GM23338 (cell line): ENCODE results near the gene ZNF512. TPM values are rescaled to one million over a fixed set of nuclear protein-coding genes. Genes with fewer than 3 reads are reported as not detected.

Source experiments
- ATAC-seq: fragments of 200-7000 bp; cut with Tn5 transposase; 3 replicates; pipeline ENCODE4 v1.9.1; 2020
- DNase-seq: peaks from one replicate; pipeline ENCODE4 v3.0.0-alpha.2; 2015; ENCODE audit warnings: low spot score
- H2AFZ ChIP-seq: fragments of 200-600 bp; sonication (generic); 2 replicates; pipeline ENCODE4 v1.8.0; 2016; ENCODE audit warnings: antibody characterized with exemption, mild to moderate bottlenecking, moderate library complexity
- H3F3A ChIP-seq: fragments of 200-600 bp; sonication (generic); replicated peaks from 2 replicates; pipeline ENCODE4 v1.8.0; 2017; ENCODE audit warnings: antibody characterized with exemption, mixed run types, low read depth
- H3K27ac ChIP-seq: fragments of 200-600 bp; sonication (generic); 2 replicates; pipeline ENCODE4 v1.6.1; 2016; ENCODE audit warnings: low read depth
- H3K27me3 ChIP-seq: fragments of 200-600 bp; sonication (generic); 2 replicates; pipeline ENCODE4 v1.8.0; 2016; ENCODE audit warnings: mild to moderate bottlenecking, mixed run types, moderate library complexity; ENCODE audit not compliant: insufficient read depth
- H3K36me3 ChIP-seq: fragments of 200-600 bp; sonication (generic); 2 replicates; pipeline ENCODE4 v1.8.0; 2016; ENCODE audit warnings: mild to moderate bottlenecking; ENCODE audit not compliant: insufficient read depth
- H3K4me1 ChIP-seq: fragments of 200-600 bp; sonication (generic); 2 replicates; pipeline ENCODE4 v1.8.0; 2016; ENCODE audit warnings: mild to moderate bottlenecking, moderate library complexity; ENCODE audit not compliant: insufficient read depth
- H3K4me2 ChIP-seq: fragments of 200-600 bp; sonication (generic); 2 replicates; pipeline ENCODE4 v1.7.1; 2017; ENCODE audit warnings: mixed run types
- H3K4me3 ChIP-seq: fragments of 200-600 bp; sonication (generic); 2 replicates; pipeline ENCODE4 v1.6.1; 2016; ENCODE audit warnings: mixed run types
- H3K79me2 ChIP-seq: fragments of 200-600 bp; sonication (generic); replicated peaks from 2 replicates; pipeline ENCODE4 v1.8.0; 2017; ENCODE audit warnings: mild to moderate bottlenecking; ENCODE audit not compliant: insufficient read depth
- H3K9me2 ChIP-seq: fragments of 200-600 bp; sonication (generic); 2 replicates; pipeline ENCODE4 v1.8.0; 2017; ENCODE audit not compliant: insufficient read depth
- H4K20me1 ChIP-seq: fragments of 200-600 bp; sonication (generic); replicated peaks from 2 replicates; pipeline ENCODE4 v1.8.0; 2017; ENCODE audit warnings: mild to moderate bottlenecking; ENCODE audit not compliant: insufficient read depth
- H3K27ac Mint-ChIP-seq: 2 replicates; pipeline ENCODE4 v1.8.0; 2020; ENCODE audit warnings: inconsistent platforms, mild to moderate bottlenecking, moderate library complexity, mixed read lengths
- H3K27me3 Mint-ChIP-seq: 3 replicates; pipeline ENCODE4 v1.8.0; 2022; ENCODE audit warnings: low read depth, mild to moderate bottlenecking, moderate library complexity, mixed read lengths, inconsistent platforms; ENCODE audit not compliant: insufficient read depth, poor library complexity
- H3K36me3 Mint-ChIP-seq: 3 replicates; pipeline ENCODE4 v1.8.0; 2021; ENCODE audit warnings: low read depth, mild to moderate bottlenecking, inconsistent platforms, moderate library complexity, mixed read lengths
- H3K4me1 Mint-ChIP-seq: 3 replicates; pipeline ENCODE4 v1.8.0; 2020; ENCODE audit warnings: mild to moderate bottlenecking, inconsistent platforms, mixed read lengths
- H3K4me3 Mint-ChIP-seq: 3 replicates; pipeline ENCODE4 v1.8.0; 2021; ENCODE audit warnings: moderate library complexity, mild to moderate bottlenecking, inconsistent platforms, mixed read lengths
- H3K9me3 Mint-ChIP-seq: 3 replicates; pipeline ENCODE4 v1.8.0; 2020; ENCODE audit warnings: moderate library complexity, mild to moderate bottlenecking, inconsistent platforms, mixed read lengths
- CREB1 ChIP-seq: fragments of 250-450 bp; sonication (Bioruptor Pico); IDR thresholded peaks from 2 replicates; pipeline ENCODE4 v1.5.0; 2020; ENCODE audit warnings: low read depth, mild to moderate bottlenecking, moderate library complexity
- EZH2 ChIP-seq: fragments of 200-600 bp; sonication (generic); IDR thresholded peaks from one replicate; pipeline ENCODE4 v1.8.0; 2017; ENCODE audit warnings: antibody characterized with exemption, mild to moderate bottlenecking, low read depth; ENCODE audit not compliant: unreplicated experiment
- EZH2phosphoT487 ChIP-seq: fragments of 200-600 bp; sonication (generic); IDR thresholded peaks from one replicate; pipeline ENCODE4 v1.8.1; 2018; ENCODE audit warnings: antibody characterized with exemption; ENCODE audit not compliant: unreplicated experiment
- JUNB ChIP-seq: IDR thresholded peaks from one replicate; pipeline ENCODE4 v1.6.1; 2016; ENCODE audit warnings: antibody characterized with exemption; ENCODE audit not compliant: unreplicated experiment
- NANOG ChIP-seq: IDR thresholded peaks from 2 replicates; pipeline ENCODE4 v1.6.1; 2016; ENCODE audit warnings: antibody characterized with exemption, borderline replicate concordance
- POLR2AphosphoS5 ChIP-seq: IDR thresholded peaks from 2 replicates; pipeline ENCODE4 v1.6.1; 2016; ENCODE audit warnings: antibody characterized with exemption, low read depth
- STAT1 ChIP-seq: IDR thresholded peaks from one replicate; pipeline ENCODE4 v1.6.1; 2016; ENCODE audit warnings: antibody characterized with exemption; ENCODE audit not compliant: unreplicated experiment
- ZNF114 ChIP-seq: fragments of 250-450 bp; sonication (Bioruptor Pico); IDR thresholded peaks from 2 replicates; pipeline ENCODE4 v1.5.0; 2020; ENCODE audit warnings: mild to moderate bottlenecking, moderate library complexity
- ZNF331 ChIP-seq: fragments of 250-450 bp; sonication (Bioruptor Pico); IDR thresholded peaks from 2 replicates; pipeline ENCODE4 v1.5.0; 2020; ENCODE audit warnings: low read depth, mild to moderate bottlenecking, moderate library complexity
- polyA plus RNA-seq: library from polyadenylated mRNA; unstranded; fragments of >200 nt; fragmentation: Nextera tagmentation; extraction: Ambion mirVana; gene quantifications from 2 replicates; pipeline ENCODE4 v1.2.1, GENCODE V29; 2016
- total RNA-seq: library from RNA; depleted of rRNA; stranded (reverse); fragments of >200 nt; shearing (Covaris generic); gene quantifications from 2 replicates; pipeline ENCODE4 v1.2.3, GENCODE V29; 2014
- TF ChIP-seq, protein P1 (sequence below): IDR thresholded peaks from 2 replicates; pipeline ENCODE4 v1.6.1; 2016; ENCODE audit warnings: antibody characterized with exemption
- TF ChIP-seq, protein P2 (sequence below): IDR thresholded peaks from one replicate; pipeline ENCODE4 v1.6.1; 2018; ENCODE audit warnings: antibody characterized with exemption; ENCODE audit not compliant: unreplicated experiment
- TF ChIP-seq, protein P3 (sequence below): fragments of 250-450 bp; sonication (Bioruptor Pico); IDR thresholded peaks from 2 replicates; pipeline ENCODE4 v1.5.0; 2020; ENCODE audit warnings: mild to moderate bottlenecking, moderate library complexity
- TF ChIP-seq, protein P4 (sequence below), 2 experiments: fragments of 200-600 bp in 1 of 2; sonication (generic) in 1 of 2; conservative IDR thresholded peaks; 2 replicates each; pipeline versions ENCODE4 v1.5.1 to v1.6.1; 2016 to 2017; ENCODE audit warnings: antibody characterized with exemption in 2 of 2, low read depth in 2 of 2, mild to moderate bottlenecking in 2 of 2, moderate library complexity in 1 of 2

ZNF512 gene
- total and polyA plus RNA-seq, 2 experiments from 2014 or later: 26.0 to 38.4 TPM

DNA sequence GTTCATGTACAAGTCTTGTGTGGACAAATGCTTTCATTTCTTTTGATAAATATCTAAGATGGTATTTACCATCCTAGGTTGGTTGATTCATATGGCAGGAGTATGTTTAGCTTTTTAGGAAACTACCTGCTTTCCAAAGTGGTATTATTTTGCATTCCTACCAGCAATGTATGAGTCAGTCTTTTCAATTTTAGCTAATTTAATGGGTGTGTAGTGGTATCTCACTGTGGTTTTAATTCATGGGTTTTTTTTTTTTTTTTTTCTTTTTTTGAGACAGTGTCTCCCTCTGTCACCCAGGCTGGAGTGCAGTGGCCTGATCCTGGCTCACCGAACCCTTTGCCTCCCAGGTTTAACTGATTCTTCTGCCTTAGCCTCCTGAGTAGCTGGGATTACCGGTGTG, 4.2 kb downstream of the ZNF512 start (continued):
- TF ChIP-seq CREB1 (no peak), ZNF331 (CRISPR knock-in tag) (no peak), ZNF114 (no peak), POLR2AphosphoS5 (no peak)

DNA sequence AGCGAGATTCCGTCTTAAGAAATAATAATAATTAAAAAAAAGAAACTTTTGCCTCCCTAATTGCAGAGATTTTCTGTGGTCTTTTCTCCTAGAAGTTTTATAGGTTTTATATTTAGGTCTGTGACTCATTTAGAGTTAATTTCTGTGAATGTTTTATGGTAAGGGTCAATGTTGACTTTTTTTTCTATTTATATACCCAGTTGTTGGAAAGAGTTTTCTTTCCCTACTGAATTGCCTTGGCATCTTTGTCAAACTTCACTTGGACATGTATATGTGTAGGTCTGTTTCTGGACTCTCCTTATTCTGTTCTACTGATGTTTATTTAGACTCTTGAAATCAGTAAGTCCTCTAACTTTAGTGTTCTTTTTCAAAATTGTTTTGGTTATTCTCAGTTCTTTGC, 5.5 kb downstream of the ZNF512 start:
- no peaks in the 10 kb centered on the region for H3F3A ChIP-seq
- H3K79me2 ChIP-seq: peaks cover 100% of the 10 kb centered on the region
- H4K20me1 ChIP-seq: peaks cover 35% of the 10 kb centered on the region
- Mint-ChIP-seq H3K27ac (no peak overlapping the region), H3K9me3 (peaks cover 22% of the 10 kb centered on the region), H3K4me3 (no peak overlapping the region), H3K36me3 (peaks cover 25% of the 10 kb centered on the region), H3K4me1 (peaks cover 12% of the 10 kb centered on the region), H3K27me3 (peaks cover 2% of the 10 kb centered on the region)
- peaks cover 7% of the 10 kb centered on the region; the same call in 1 of the 2 replicates for H3K4me1 ChIP-seq
- H2AFZ ChIP-seq: no peak overlapping the region
- DNase-seq (no peak), ATAC-seq (no peak)
- no peaks in the 10 kb centered on the region for H3K27me3 ChIP-seq
- H3K36me3 ChIP-seq: peaks cover 1% of the 10 kb centered on the region
- H3K27ac ChIP-seq: no peak overlapping the region
- no peak overlapping the region for H3K4me2 ChIP-seq
- no peaks in the 10 kb centered on the region for H3K9me2 ChIP-seq
- TF ChIP-seq, protein P1, sequence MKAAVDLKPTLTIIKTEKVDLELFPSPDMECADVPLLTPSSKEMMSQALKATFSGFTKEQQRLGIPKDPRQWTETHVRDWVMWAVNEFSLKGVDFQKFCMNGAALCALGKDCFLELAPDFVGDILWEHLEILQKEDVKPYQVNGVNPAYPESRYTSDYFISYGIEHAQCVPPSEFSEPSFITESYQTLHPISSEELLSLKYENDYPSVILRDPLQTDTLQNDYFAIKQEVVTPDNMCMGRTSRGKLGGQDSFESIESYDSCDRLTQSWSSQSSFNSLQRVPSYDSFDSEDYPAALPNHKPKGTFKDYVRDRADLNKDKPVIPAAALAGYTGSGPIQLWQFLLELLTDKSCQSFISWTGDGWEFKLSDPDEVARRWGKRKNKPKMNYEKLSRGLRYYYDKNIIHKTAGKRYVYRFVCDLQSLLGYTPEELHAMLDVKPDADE: no peak
- TF ChIP-seq STAT1 (no peak), CREB1 (no peak), EZH2 (no peak), ZNF331 (CRISPR knock-in tag) (no peak), EZH2phosphoT487 (no peak), ZNF114 (no peak), JUNB (no peak), POLR2AphosphoS5 (no peak), NANOG (no peak)
- TF ChIP-seq, protein P2, sequence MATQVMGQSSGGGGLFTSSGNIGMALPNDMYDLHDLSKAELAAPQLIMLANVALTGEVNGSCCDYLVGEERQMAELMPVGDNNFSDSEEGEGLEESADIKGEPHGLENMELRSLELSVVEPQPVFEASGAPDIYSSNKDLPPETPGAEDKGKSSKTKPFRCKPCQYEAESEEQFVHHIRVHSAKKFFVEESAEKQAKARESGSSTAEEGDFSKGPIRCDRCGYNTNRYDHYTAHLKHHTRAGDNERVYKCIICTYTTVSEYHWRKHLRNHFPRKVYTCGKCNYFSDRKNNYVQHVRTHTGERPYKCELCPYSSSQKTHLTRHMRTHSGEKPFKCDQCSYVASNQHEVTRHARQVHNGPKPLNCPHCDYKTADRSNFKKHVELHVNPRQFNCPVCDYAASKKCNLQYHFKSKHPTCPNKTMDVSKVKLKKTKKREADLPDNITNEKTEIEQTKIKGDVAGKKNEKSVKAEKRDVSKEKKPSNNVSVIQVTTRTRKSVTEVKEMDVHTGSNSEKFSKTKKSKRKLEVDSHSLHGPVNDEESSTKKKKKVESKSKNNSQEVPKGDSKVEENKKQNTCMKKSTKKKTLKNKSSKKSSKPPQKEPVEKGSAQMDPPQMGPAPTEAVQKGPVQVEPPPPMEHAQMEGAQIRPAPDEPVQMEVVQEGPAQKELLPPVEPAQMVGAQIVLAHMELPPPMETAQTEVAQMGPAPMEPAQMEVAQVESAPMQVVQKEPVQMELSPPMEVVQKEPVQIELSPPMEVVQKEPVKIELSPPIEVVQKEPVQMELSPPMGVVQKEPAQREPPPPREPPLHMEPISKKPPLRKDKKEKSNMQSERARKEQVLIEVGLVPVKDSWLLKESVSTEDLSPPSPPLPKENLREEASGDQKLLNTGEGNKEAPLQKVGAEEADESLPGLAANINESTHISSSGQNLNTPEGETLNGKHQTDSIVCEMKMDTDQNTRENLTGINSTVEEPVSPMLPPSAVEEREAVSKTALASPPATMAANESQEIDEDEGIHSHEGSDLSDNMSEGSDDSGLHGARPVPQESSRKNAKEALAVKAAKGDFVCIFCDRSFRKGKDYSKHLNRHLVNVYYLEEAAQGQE: no peak
- TF ChIP-seq, protein P3, sequence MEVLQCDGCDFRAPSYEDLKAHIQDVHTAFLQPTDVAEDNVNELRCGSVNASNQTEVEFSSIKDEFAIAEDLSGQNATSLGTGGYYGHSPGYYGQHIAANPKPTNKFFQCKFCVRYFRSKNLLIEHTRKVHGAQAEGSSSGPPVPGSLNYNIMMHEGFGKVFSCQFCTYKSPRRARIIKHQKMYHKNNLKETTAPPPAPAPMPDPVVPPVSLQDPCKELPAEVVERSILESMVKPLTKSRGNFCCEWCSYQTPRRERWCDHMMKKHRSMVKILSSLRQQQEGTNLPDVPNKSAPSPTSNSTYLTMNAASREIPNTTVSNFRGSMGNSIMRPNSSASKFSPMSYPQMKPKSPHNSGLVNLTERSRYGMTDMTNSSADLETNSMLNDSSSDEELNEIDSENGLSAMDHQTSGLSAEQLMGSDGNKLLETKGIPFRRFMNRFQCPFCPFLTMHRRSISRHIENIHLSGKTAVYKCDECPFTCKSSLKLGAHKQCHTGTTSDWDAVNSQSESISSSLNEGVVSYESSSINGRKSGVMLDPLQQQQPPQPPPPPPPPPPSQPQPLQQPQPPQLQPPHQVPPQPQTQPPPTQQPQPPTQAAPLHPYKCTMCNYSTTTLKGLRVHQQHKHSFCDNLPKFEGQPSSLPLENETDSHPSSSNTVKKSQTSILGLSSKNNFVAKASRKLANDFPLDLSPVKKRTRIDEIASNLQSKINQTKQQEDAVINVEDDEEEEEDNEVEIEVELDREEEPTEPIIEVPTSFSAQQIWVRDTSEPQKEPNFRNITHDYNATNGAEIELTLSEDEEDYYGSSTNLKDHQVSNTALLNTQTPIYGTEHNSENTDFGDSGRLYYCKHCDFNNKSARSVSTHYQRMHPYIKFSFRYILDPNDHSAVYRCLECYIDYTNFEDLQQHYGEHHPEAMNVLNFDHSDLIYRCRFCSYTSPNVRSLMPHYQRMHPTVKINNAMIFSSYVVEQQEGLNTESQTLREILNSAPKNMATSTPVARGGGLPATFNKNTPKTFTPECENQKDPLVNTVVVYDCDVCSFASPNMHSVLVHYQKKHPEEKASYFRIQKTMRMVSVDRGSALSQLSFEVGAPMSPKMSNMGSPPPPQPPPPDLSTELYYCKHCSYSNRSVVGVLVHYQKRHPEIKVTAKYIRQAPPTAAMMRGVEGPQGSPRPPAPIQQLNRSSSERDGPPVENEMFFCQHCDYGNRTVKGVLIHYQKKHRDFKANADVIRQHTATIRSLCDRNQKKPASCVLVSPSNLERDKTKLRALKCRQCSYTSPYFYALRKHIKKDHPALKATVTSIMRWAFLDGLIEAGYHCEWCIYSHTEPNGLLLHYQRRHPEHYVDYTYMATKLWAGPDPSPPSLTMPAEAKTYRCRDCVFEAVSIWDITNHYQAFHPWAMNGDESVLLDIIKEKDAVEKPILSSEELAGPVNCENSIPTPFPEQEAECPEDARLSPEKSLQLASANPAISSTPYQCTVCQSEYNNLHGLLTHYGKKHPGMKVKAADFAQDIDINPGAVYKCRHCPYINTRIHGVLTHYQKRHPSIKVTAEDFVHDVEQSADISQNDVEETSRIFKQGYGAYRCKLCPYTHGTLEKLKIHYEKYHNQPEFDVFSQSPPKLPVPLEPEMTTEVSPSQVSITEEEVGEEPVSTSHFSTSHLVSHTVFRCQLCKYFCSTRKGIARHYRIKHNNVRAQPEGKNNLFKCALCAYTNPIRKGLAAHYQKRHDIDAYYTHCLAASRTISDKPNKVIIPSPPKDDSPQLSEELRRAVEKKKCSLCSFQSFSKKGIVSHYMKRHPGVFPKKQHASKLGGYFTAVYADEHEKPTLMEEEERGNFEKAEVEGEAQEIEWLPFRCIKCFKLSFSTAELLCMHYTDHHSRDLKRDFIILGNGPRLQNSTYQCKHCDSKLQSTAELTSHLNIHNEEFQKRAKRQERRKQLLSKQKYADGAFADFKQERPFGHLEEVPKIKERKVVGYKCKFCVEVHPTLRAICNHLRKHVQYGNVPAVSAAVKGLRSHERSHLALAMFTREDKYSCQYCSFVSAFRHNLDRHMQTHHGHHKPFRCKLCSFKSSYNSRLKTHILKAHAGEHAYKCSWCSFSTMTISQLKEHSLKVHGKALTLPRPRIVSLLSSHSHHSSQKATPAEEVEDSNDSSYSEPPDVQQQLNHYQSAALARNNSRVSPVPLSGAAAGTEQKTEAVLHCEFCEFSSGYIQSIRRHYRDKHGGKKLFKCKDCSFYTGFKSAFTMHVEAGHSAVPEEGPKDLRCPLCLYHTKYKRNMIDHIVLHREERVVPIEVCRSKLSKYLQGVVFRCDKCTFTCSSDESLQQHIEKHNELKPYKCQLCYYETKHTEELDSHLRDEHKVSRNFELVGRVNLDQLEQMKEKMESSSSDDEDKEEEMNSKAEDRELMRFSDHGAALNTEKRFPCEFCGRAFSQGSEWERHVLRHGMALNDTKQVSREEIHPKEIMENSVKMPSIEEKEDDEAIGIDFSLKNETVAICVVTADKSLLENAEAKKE (CRISPR knock-in tag): no peak
- TF ChIP-seq, protein P4, sequence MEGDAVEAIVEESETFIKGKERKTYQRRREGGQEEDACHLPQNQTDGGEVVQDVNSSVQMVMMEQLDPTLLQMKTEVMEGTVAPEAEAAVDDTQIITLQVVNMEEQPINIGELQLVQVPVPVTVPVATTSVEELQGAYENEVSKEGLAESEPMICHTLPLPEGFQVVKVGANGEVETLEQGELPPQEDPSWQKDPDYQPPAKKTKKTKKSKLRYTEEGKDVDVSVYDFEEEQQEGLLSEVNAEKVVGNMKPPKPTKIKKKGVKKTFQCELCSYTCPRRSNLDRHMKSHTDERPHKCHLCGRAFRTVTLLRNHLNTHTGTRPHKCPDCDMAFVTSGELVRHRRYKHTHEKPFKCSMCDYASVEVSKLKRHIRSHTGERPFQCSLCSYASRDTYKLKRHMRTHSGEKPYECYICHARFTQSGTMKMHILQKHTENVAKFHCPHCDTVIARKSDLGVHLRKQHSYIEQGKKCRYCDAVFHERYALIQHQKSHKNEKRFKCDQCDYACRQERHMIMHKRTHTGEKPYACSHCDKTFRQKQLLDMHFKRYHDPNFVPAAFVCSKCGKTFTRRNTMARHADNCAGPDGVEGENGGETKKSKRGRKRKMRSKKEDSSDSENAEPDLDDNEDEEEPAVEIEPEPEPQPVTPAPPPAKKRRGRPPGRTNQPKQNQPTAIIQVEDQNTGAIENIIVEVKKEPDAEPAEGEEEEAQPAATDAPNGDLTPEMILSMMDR (conservative IDR thresholded peaks at IDR 0.05; ENCODE audit: low read depth in 2 of 2): no peak
- no peak overlapping the region for H3K4me3 ChIP-seq
